CD4-positive, CD25-positive, alpha-beta regulatory T cell (primary cell): ENCODE data around the gene PSMD14. TPM values are rescaled to one million over a fixed set of nuclear protein-coding genes. Genes with fewer than 3 reads are reported as not detected.

Experiments
- ATAC-seq, 2 donors: fragments of 150-1000 bp; cut with Tn5 transposase; one replicate each; pipeline ENCODE4 v1.10.0; 2021; ENCODE audit warnings: low read depth in 2 of 2, moderate number of reproducible peaks in 2 of 2, moderate library complexity in 1 of 2
- DNase-seq, 3 donors: peaks; one replicate each; pipeline versions ENCODE4 v3.0.0 to v3.0.0-alpha.2; 2012 to 2022; ENCODE audit warnings: mixed read lengths in 1 of 3
- H3K27ac ChIP-seq: one replicate; pipeline ENCODE4 v1.7.0; 2013; ENCODE audit warnings: mild to moderate bottlenecking, low read length; ENCODE audit not compliant: insufficient read depth, poor library complexity, severe bottlenecking
- H3K27me3 ChIP-seq: one replicate; pipeline ENCODE4 v1.7.0; 2013; ENCODE audit warnings: low read length; ENCODE audit not compliant: control insufficient read depth, insufficient read depth
- H3K36me3 ChIP-seq: one replicate; pipeline ENCODE4 v1.7.0; 2013; ENCODE audit warnings: mild to moderate bottlenecking, low read length, moderate library complexity; ENCODE audit not compliant: control insufficient read depth, insufficient read depth
- H3K4me1 ChIP-seq: 2 replicates; pipeline ENCODE4 v1.7.0; 2013; ENCODE audit warnings: mild to moderate bottlenecking, low read length; ENCODE audit not compliant: insufficient read depth, control insufficient read depth, poor library complexity, severe bottlenecking
- H3K4me3 ChIP-seq: one replicate; pipeline ENCODE4 v1.7.0; 2013; ENCODE audit warnings: low read depth, mild to moderate bottlenecking, low read length, moderate library complexity
- H3K9me3 ChIP-seq, 2 experiments: 1 replicate in 1 of 2; 2 replicates in 1 of 2; pipeline ENCODE4 v1.7.0; 2013; ENCODE audit warnings: low read length in 2 of 2, mild to moderate bottlenecking in 1 of 2, moderate library complexity in 1 of 2; ENCODE audit not compliant: control insufficient read depth in 2 of 2
- H3K27ac Mint-ChIP-seq, 3 donors: one replicate each; pipeline ENCODE4 v1.8.0; 2020 to 2022; ENCODE audit warnings: mild to moderate bottlenecking in 3 of 3, mixed read lengths in 3 of 3, moderate library complexity in 2 of 3
- H3K27me3 Mint-ChIP-seq: one replicate; pipeline ENCODE4 v1.8.0; 2022; ENCODE audit warnings: mild to moderate bottlenecking, mixed read lengths
- H3K36me3 Mint-ChIP-seq: one replicate; pipeline ENCODE4 v1.8.0; 2020; ENCODE audit warnings: mixed read lengths
- H3K4me1 Mint-ChIP-seq, 4 donors: one replicate each; pipeline ENCODE4 v1.8.0; 2020 to 2022; ENCODE audit warnings: mixed read lengths in 4 of 4, mild to moderate bottlenecking in 1 of 4
- H3K4me3 Mint-ChIP-seq, 4 donors: one replicate each; pipeline ENCODE4 v1.8.0; 2020 to 2022; ENCODE audit warnings: mild to moderate bottlenecking in 4 of 4, mixed read lengths in 4 of 4, moderate library complexity in 3 of 4
- H3K9me3 Mint-ChIP-seq, 7 donors: one replicate each; pipeline ENCODE4 v1.8.0; 2020 to 2022; ENCODE audit warnings: mixed read lengths in 7 of 7, mild to moderate bottlenecking in 3 of 7, moderate library complexity in 2 of 7
- polyA plus RNA-seq, 4 donors: library from polyadenylated mRNA; unstranded; fragments of 300-500 nt; fragmentation: Illumina TruSeq; gene quantifications; one replicate each; pipeline ENCODE4 v1.2.3, GENCODE V29; 2021
- total RNA-seq: library from RNA; stranded (reverse); gene quantifications from one replicate; pipeline ENCODE4 v1.2.3, GENCODE V29; 2022

The PSMD14 gene
- total and polyA plus RNA-seq, 5 donors from 2014 or later: 38.6 to 82.9 (median 64.9) TPM

- no peaks in the 10 kb centered on the region for H3K36me3 ChIP-seq
- H3K4me1 ChIP-seq: peaks cover 43% of the 10 kb centered on the region
- H3K27ac ChIP-seq: no peak overlapping the region
- DNase-seq (no peak), ATAC-seq (no peak)
- Mint-ChIP-seq H3K27ac (no peak overlapping the region), H3K36me3 (peaks cover 3% of the 10 kb centered on the region), H3K4me3 (peak overlapping the region in 3 of 4 donors; percentile 43 to 76 (median 67)), H3K27me3 (peaks cover 85% of the 10 kb centered on the region), H3K4me1 (peaks cover 10 to 61% (median 41%) of the 10 kb centered on the region in 4 donors), H3K9me3 (peaks cover 0 to 2% (median 0%) of the 10 kb centered on the region in 7 donors)
- no peak overlapping the region for H3K4me3 ChIP-seq
- peaks cover 45% of the 10 kb centered on the region for H3K27me3 ChIP-seq
- H3K9me3 ChIP-seq: no peaks in the 10 kb centered on the region
Observed at GRCh38 chr2:161417438-161418274, 109.4 kb downstream of the PSMD14 start.

DNA sequence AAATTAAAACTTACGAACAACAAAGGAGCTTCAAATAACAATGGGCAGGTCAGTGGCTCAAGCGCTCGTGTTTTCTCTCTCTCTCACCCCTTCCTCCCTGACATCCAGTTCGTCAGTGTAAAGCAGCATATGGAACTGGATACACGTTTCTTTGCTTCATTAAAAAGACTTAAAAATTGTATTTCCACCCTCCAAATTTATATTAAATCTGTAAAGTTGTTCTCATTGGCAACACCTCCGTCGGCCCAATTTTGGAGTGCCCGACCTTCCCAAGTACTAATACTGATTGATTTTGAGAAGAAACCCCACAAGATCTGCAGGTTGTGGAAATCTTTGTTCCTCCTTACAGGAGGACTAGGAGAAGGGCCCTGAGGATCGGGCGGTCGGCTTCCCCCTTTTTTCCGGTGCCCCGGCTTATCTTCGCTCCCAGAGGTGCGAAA is 110.1 kb downstream of the PSMD14 start:
- Mint-ChIP-seq H3K4me1 (peaks cover 10 to 67% (median 44%) of the 10 kb centered on the region in 4 donors), H3K27me3 (peaks cover 92% of the 10 kb centered on the region), H3K9me3 (peaks cover 0 to 2% (median 0%) of the 10 kb centered on the region in 7 donors), H3K36me3 (no peaks in the 10 kb centered on the region), H3K27ac (no peak overlapping the region), H3K4me3 (peak overlapping the region in 2 of 4 donors; percentile 19 to 67)
- Histone ChIP-seq H3K4me3 (no peak overlapping the region), H3K36me3 (no peaks in the 10 kb centered on the region), H3K27me3 (peaks cover 48% of the 10 kb centered on the region), H3K4me1 (peaks cover 45% of the 10 kb centered on the region), H3K9me3 (no peaks in the 10 kb centered on the region), H3K27ac (no peak overlapping the region)
- ATAC-seq (no peak), DNase-seq (no peak)

GRCh38 chr2:161418715-161419637 is 110.8 kb downstream of the PSMD14 start:
- no peaks in the 10 kb centered on the region for H3K9me3 ChIP-seq
- peak overlapping the region in 2 of 4 donors; percentile 67 to 75 for H3K4me3 Mint-ChIP-seq
- H3K27ac ChIP-seq: no peak overlapping the region
- H3K36me3 ChIP-seq: no peaks in the 10 kb centered on the region
- peaks cover 46% of the 10 kb centered on the region for H3K27me3 ChIP-seq
- ATAC-seq (no peak), DNase-seq (no peak)
- no peak overlapping the region for H3K4me3 ChIP-seq
- peaks cover 89% of the 10 kb centered on the region for H3K27me3 Mint-ChIP-seq
- H3K9me3 Mint-ChIP-seq: peaks cover 0 to 2% (median 0%) of the 10 kb centered on the region in 7 donors
- H3K27ac Mint-ChIP-seq: peak overlapping the region in 1 of 3 donors; percentile 59
- no peaks in the 10 kb centered on the region for H3K36me3 Mint-ChIP-seq
- H3K4me1 ChIP-seq: peaks cover 52% of the 10 kb centered on the region
- H3K4me1 Mint-ChIP-seq: peaks cover 10 to 63% (median 41%) of the 10 kb centered on the region in 4 donors

- Mint-ChIP-seq H3K27me3 (peaks cover 95% of the 10 kb centered on the region), H3K36me3 (no peaks in the 10 kb centered on the region), H3K4me1 (peaks cover 16 to 70% (median 47%) of the 10 kb centered on the region in 4 donors), H3K27ac (no peak overlapping the region), H3K9me3 (peaks cover 0 to 3% (median 0%) of the 10 kb centered on the region in 7 donors), H3K4me3 (no peak overlapping the region)
- Histone ChIP-seq H3K27me3 (peaks cover 52% of the 10 kb centered on the region), H3K4me3 (no peak overlapping the region), H3K9me3 (no peaks in the 10 kb centered on the region), H3K27ac (no peak overlapping the region), H3K4me1 (peaks cover 51% of the 10 kb centered on the region), H3K36me3 (no peaks in the 10 kb centered on the region)
- ATAC-seq (no peak), DNase-seq (no peak)
Observed at GRCh38 chr2:161419638-161420190, 111.5 kb downstream of the PSMD14 start.

- peaks cover 95% of the 10 kb centered on the region for H3K27me3 Mint-ChIP-seq
- Histone ChIP-seq H3K36me3 (no peaks in the 10 kb centered on the region), H3K27me3 (peaks cover 58% of the 10 kb centered on the region), H3K4me1 (peaks cover 43% of the 10 kb centered on the region), H3K4me3 (no peak overlapping the region), H3K9me3 (peaks cover 3 to 8% of the 10 kb centered on the region in 2 experiments), H3K27ac (no peak overlapping the region)
- no peaks in the 10 kb centered on the region for H3K36me3 Mint-ChIP-seq
- H3K27ac Mint-ChIP-seq: no peak overlapping the region
- no peak for DNase-seq
- H3K4me1 Mint-ChIP-seq: peaks cover 20 to 71% (median 44%) of the 10 kb centered on the region in 4 donors
- H3K9me3 Mint-ChIP-seq: peaks cover 0 to 5% (median 0%) of the 10 kb centered on the region in 7 donors
- no peak for ATAC-seq
- H3K4me3 Mint-ChIP-seq: no peak overlapping the region
Observed at GRCh38 chr2:161420406-161421074, 112.3 kb downstream of the PSMD14 start.

DNA sequence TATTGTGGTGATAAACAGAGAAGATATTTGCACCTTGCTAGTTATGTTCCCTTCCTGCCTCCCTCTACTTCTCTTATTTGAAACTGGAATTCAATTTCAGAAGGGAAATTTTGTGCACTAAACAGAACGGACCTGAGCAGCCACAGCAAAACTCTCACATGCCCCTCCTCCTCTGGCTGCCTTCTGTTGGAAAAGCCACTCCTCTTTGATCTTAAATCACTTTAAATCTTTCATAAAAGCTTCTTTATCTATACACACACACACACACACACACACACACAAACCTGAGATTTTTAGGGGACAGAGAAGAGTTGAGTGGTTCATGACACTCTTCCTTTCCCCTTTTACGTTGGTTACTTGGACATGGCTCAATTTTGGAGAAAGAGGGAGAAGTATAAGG is 113.5 kb downstream of the PSMD14 start:
- ATAC-seq: no peak
- Mint-ChIP-seq H3K27ac (no peak overlapping the region), H3K4me1 (peaks cover 22 to 67% (median 38%) of the 10 kb centered on the region in 4 donors)

More for the DNA sequence above, 113.5 kb downstream of the PSMD14 start:
- H3K9me3 Mint-ChIP-seq: peaks cover 0 to 5% (median 0%) of the 10 kb centered on the region in 7 donors
- H3K4me3 Mint-ChIP-seq: peak overlapping the region in 1 of 4 donors; percentile 47
- Histone ChIP-seq H3K27ac (no peak overlapping the region), H3K27me3 (peaks cover 59% of the 10 kb centered on the region), H3K4me3 (no peak overlapping the region), H3K4me1 (peaks cover 32% of the 10 kb centered on the region), H3K9me3 (peaks cover 3 to 9% of the 10 kb centered on the region in 2 experiments), H3K36me3 (no peaks in the 10 kb centered on the region)
- no peak for DNase-seq
- no peaks in the 10 kb centered on the region for H3K36me3 Mint-ChIP-seq
- peaks cover 95% of the 10 kb centered on the region for H3K27me3 Mint-ChIP-seq
